Measurements from ENCODE around the gene MARCHF5. TPM values are rescaled to one million over a fixed set of nuclear protein-coding genes. Genes with fewer than 3 reads are reported as not detected.
A peak's percentile ranks its signal among the peaks of the same experiment; 100 is the strongest.

The MARCHF5 gene
- 10 to 100 TPM; 25.4 to 29.3 TPM for total RNA-seq

DNA sequence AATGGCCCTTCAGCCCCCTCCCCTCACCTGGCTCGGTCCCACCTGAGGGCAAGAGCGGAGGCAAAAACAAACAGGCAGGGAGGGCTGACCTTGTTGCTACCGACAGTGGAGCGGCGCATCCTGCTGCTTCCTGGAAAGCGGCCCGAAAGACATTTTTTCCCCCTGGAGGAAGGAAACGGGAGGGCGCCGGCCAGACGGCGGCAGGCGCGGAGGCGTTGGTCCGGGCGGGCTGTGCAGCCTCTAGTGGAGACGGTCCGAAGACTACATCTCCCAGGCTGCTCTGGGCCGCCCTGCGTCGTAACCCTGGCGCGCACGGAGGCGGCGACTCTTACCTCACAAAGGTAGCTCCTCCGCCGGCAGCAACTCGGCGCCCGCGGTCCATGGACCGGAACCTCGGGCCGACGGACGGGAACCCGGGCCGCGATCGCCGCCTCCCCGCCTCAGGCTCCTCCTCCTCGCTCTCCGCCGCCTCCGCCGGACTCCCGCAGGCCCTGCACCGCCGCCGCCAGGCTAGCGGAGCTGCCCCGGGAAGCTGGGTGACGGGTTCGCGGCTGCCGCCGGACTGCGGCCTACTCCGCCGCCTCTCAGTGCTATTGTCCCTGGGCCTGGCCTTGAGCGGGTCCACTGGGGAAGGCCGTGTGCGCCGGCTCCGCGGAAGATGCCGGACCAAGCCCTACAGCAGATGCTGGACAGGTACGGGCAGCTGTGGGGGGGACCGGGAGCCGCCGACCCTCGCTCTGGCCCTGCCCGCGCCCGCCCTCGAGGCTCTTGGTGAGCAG is at the start of gene MARCHF5, which contains the start of gene CPEB3:
Gene MARCHF5 (plus strand): TSS at position 331 of the 779 bp plus-strand sequence. CDS start 328 bp downstream, at position 659.
Gene CPEB3 (minus strand): TSS at position 242 of the 779 bp plus-strand sequence. CDS start 50,728 bp downstream, outside the sequence.
- Mint-ChIP-seq H3K4me3 (peak within 1 kb of the TSS; percentile 93), H3K36me3 (ENCODE audit: low read depth) (peaks cover 11% of the 10 kb centered on the region), H3K9me3 (no peaks in the 10 kb centered on the region), H3K27me3 (no peaks in the 10 kb centered on the region), H3K4me1 (ENCODE audit: low read depth) (peaks cover 20% of the 10 kb centered on the region), H3K27ac (peak within 1 kb of the TSS; percentile 88)
- ChIA-PET POLR2A (interaction anchor here (0.6 to 2.1 kb wide), 8 partner anchors 8 to 1404 kb away, joined by 3 to 4 read pairs (median 4); no protein-coding TSS in a partner anchor), CTCF (interaction anchor here (0.8 to 2.1 kb wide), 13 partner anchors 14 to 217 kb away, joined by 3 to 11 read pairs (median 4); no protein-coding TSS in a partner anchor)
- intact Hi-C loops (cut with micrococcal nuclease): loop anchor here (5.0 kb wide), 2 partner anchors 49 to 204 kb away; no protein-coding TSS in a partner anchor
- ATAC-seq (peak; percentile 97), DNase-seq (peak; percentile 96)
- TF ChIP-seq CTCF (IDR thresholded peaks at IDR 0.05): peak; percentile 80

DNA sequence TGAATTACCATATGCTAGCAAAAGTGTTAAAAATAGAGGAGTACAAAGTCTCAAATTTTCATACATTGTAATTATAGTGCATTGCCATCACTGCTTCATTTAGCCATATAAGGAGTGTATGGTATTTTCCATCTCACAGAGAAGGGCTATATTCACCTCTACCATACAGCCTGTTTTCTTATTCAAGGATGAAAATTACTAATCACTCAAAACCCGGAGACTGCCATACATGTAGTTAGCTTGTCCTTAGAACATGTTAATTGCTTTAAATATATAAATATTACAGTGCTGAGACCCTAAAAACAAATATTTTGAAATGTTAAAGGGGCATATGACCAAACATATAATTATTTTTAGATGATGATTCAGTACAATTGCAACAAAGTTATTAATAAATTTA is 49.5 kb upstream of the MARCHF5 start:
- H3K4me1 Mint-ChIP-seq (ENCODE audit: low read depth): peaks cover 32% of the 10 kb centered on the region
- TF ChIP-seq CTCF (IDR thresholded peaks at IDR 0.05): no peak
- POLR2A ChIA-PET: no interaction called here
- H3K9me3 Mint-ChIP-seq: no peaks in the 10 kb centered on the region
- intact Hi-C loops (cut with micrococcal nuclease): loop anchor here (5.0 kb wide), 1 partner anchor 51 kb away; the partner anchor contains the start of genes CPEB3 and MARCHF5
- peaks cover 3% of the 10 kb centered on the region for H3K27me3 Mint-ChIP-seq
- DNase-seq (no peak), ATAC-seq (no peak)
- CTCF ChIA-PET: no interaction called here
- peaks cover 6% of the 10 kb centered on the region for H3K36me3 Mint-ChIP-seq (ENCODE audit: low read depth)
- H3K4me3 Mint-ChIP-seq: peak overlapping the region; percentile 80
- no peak overlapping the region for H3K27ac Mint-ChIP-seq

GRCh38 chr10:92242380-92242779 is 48.6 kb upstream of the MARCHF5 start:
- peaks cover 3% of the 10 kb centered on the region for H3K27me3 Mint-ChIP-seq
- ATAC-seq (no peak), DNase-seq (no peak)
- no peak for TF ChIP-seq CTCF (IDR thresholded peaks at IDR 0.05)
- H3K4me3 Mint-ChIP-seq: no peak overlapping the region
- peaks cover 32% of the 10 kb centered on the region for H3K4me1 Mint-ChIP-seq (ENCODE audit: low read depth)
- intact Hi-C loops (cut with micrococcal nuclease): loop anchor here (5.0 kb wide), 1 partner anchor 50 kb away; the partner anchor contains the start of genes CPEB3 and MARCHF5
- H3K27ac Mint-ChIP-seq: no peak overlapping the region
- CTCF ChIA-PET: interaction anchor here (1.0 to 1.8 kb wide), 4 partner anchors 15 to 50 kb away, joined by 3 to 6 read pairs (median 4); partner anchors contain the start of genes CPEB3 and MARCHF5
- no peaks in the 10 kb centered on the region for H3K9me3 Mint-ChIP-seq
- POLR2A ChIA-PET: no interaction called here
- peaks cover 6% of the 10 kb centered on the region for H3K36me3 Mint-ChIP-seq (ENCODE audit: low read depth)

DNA sequence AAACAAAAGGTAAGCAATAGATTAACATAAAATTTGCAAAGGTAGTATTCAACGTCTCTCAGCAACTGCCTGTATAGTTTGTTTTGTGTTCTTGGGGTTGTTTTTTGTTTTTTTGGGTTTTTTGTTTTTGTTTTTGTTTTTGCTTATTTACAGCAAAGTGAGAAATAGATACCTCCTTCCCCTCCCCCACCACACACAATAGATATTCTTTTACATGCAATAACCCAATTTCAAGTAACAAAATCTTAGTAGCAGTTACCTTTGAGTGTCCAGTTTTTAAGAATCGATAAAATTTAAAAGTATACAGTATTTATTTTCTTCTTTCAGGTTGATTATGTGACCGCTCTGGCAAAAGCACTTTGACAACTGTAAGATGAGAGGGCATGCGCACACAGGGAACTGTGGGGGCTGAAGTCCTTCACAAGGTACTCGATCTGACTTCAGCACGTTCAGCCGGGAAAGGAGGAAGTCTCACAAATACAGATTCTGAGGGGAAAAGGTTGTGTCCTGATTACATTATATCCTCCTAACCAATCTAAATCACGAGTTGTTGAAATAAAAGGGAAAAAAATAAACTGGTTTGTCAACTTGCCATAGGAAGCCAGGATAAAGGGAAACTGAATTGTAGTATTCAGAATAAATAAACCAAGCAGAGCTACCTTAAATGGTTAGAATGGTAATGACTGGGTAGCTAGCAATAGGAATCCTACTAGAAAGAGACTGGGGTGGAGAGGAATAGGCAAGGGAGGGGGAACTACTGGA is 47.9 kb upstream of the MARCHF5 start:
- no peaks in the 10 kb centered on the region for H3K9me3 Mint-ChIP-seq
- peak overlapping the region; percentile 46 for H3K27ac Mint-ChIP-seq
- intact Hi-C loops (cut with micrococcal nuclease): loop anchor here (5.0 kb wide), 1 partner anchor 49 kb away; the partner anchor contains the start of genes CPEB3 and MARCHF5
- H3K4me3 Mint-ChIP-seq: peak overlapping the region; percentile 63
- ChIA-PET CTCF (interaction anchor here (1.0 to 1.8 kb wide), 4 partner anchors 14 to 49 kb away, joined by 3 to 6 read pairs (median 4); partner anchors contain the start of genes CPEB3 and MARCHF5), POLR2A (no interaction called here)
- DNase-seq (peak; percentile 64), ATAC-seq (peak; percentile 38)
- peaks cover 6% of the 10 kb centered on the region for H3K36me3 Mint-ChIP-seq (ENCODE audit: low read depth)
- H3K4me1 Mint-ChIP-seq (ENCODE audit: low read depth): peaks cover 29% of the 10 kb centered on the region
- TF ChIP-seq CTCF (IDR thresholded peaks at IDR 0.05): no peak
- H3K27me3 Mint-ChIP-seq: peaks cover 3% of the 10 kb centered on the region

Measured in activated CD8-positive, alpha-beta T cell treated with anti-CD3 and anti-CD28 coated beads for 36 hours (primary cell).